SK-N-SH treated with all-trans-retinoic acid at 6 μM for 48 hours (cell line): ENCODE measurements around the gene LDB2.

Experiments used
- ATAC-seq: fragments of 200-7000 bp; cut with Tn5 transposase; 3 replicates; pipeline ENCODE4 v1.9.1; 2020; ENCODE audit warnings: mild to moderate bottlenecking, moderate library complexity
- ARNTL ChIP-seq: fragments of 450-650 bp; formaldehyde crosslinking; IDR thresholded peaks from 2 replicates; pipeline ENCODE4 v1.5.0; 2020; ENCODE audit warnings: low read depth, mild to moderate bottlenecking, moderate library complexity, borderline replicate concordance
- CREB5 ChIP-seq: fragments of 250-450 bp; sonication (Bioruptor Pico); IDR thresholded peaks from 2 replicates; pipeline ENCODE4 v1.5.1; 2020; ENCODE audit warnings: low read depth, mild to moderate bottlenecking, moderate library complexity
- CSRNP3 ChIP-seq: fragments of 250-450 bp; sonication (Bioruptor Pico); IDR thresholded peaks from 2 replicates; pipeline ENCODE4 v1.5.1; 2021; ENCODE audit warnings: mild to moderate bottlenecking, moderate library complexity
- ESRRG ChIP-seq: fragments of 250-450 bp; sonication (Bioruptor Pico); IDR thresholded peaks from 2 replicates; pipeline ENCODE4 v1.6.1; 2021; ENCODE audit warnings: mild to moderate bottlenecking
- ISL1 ChIP-seq: fragments of 250-450 bp; sonication (Bioruptor Pico); IDR thresholded peaks from 2 replicates; pipeline ENCODE4 v2.1.2; 2022; ENCODE audit warnings: mild to moderate bottlenecking, moderate library complexity
- OSR1 ChIP-seq: fragments of 250-450 bp; sonication (Bioruptor Pico); IDR thresholded peaks from 2 replicates; pipeline ENCODE4 v1.8.0; 2022; ENCODE audit warnings: moderate library complexity, mild to moderate bottlenecking, inconsistent platforms
- POU6F1 ChIP-seq: fragments of 250-450 bp; sonication (Bioruptor Pico); IDR thresholded peaks from 2 replicates; pipeline ENCODE4 v1.8.0; 2021; ENCODE audit warnings: low read depth, mild to moderate bottlenecking, moderate library complexity, borderline replicate concordance
- PPARA ChIP-seq: fragments of 250-450 bp; sonication (Bioruptor Pico); IDR thresholded peaks from 2 replicates; pipeline ENCODE4 v1.5.0; 2020; ENCODE audit warnings: mild to moderate bottlenecking, borderline replicate concordance
- RARB ChIP-seq: fragments of 250-450 bp; sonication (Bioruptor Pico); IDR thresholded peaks from 2 replicates; pipeline ENCODE4 v1.8.0; 2021; ENCODE audit warnings: mild to moderate bottlenecking, moderate library complexity
- TCF4 ChIP-seq: fragments of 250-450 bp; sonication (Bioruptor Pico); IDR thresholded peaks from 2 replicates; pipeline ENCODE4 v1.8.0; 2021; ENCODE audit warnings: mild to moderate bottlenecking, moderate library complexity, borderline replicate concordance
- TOX ChIP-seq: fragments of 250-450 bp; sonication (Bioruptor Pico); IDR thresholded peaks from 2 replicates; pipeline ENCODE4 v1.8.0; 2021; ENCODE audit warnings: mild to moderate bottlenecking, moderate library complexity, borderline replicate concordance
- TSHZ2 ChIP-seq: fragments of 250-450 bp; sonication (Bioruptor Pico); IDR thresholded peaks from 2 replicates; pipeline ENCODE4 v1.5.0; 2020; ENCODE audit warnings: mild to moderate bottlenecking, moderate library complexity
- ZC3H10 ChIP-seq: fragments of 250-450 bp; sonication (Bioruptor Pico); IDR thresholded peaks from 2 replicates; pipeline ENCODE4 v1.5.1; 2021; ENCODE audit warnings: mild to moderate bottlenecking, moderate library complexity
- ZFP3 ChIP-seq: fragments of 250-450 bp; sonication (Bioruptor Pico); IDR thresholded peaks from 2 replicates; pipeline ENCODE4 v1.5.0; 2020; ENCODE audit warnings: mild to moderate bottlenecking, moderate library complexity
- ZFP30 ChIP-seq: fragments of 450-650 bp; formaldehyde crosslinking; IDR thresholded peaks from 2 replicates; pipeline ENCODE4 v1.5.0; 2022; ENCODE audit warnings: mild to moderate bottlenecking, moderate library complexity
- ZNF70 ChIP-seq: fragments of 450-650 bp; formaldehyde crosslinking; IDR thresholded peaks from 2 replicates; pipeline ENCODE4 v1.5.0; 2020; ENCODE audit warnings: mild to moderate bottlenecking, moderate library complexity
- ZNF8 ChIP-seq: fragments of 450-650 bp; formaldehyde crosslinking; IDR thresholded peaks from 2 replicates; pipeline ENCODE4 v1.5.0; 2020; ENCODE audit warnings: mild to moderate bottlenecking, moderate library complexity

LDB2 gene

GRCh38 chr4:16887887-16888286, 10.6 kb downstream of the LDB2 start:
- no peak for ATAC-seq
- TF ChIP-seq ZNF8 (CRISPR knock-in tag) = no peak
- no peak for TF ChIP-seq POU6F1
- TF ChIP-seq ARNTL (CRISPR knock-in tag) = no peak
- TF ChIP-seq TOX (CRISPR knock-in tag) = no peak
- TF ChIP-seq CSRNP3 (CRISPR knock-in tag) = no peak
- no peak for TF ChIP-seq PPARA (CRISPR knock-in tag)
- TF ChIP-seq ZC3H10 = no peak
- no peak for TF ChIP-seq TCF4 (CRISPR knock-in tag)

- ATAC-seq = peak; percentile 44; the same call in 2 of the 3 replicates
- TF ChIP-seq RARB (CRISPR knock-in tag) (no peak), ESRRG (CRISPR knock-in tag) (no peak), CREB5 (CRISPR knock-in tag) (no peak), TSHZ2 (CRISPR knock-in tag) (no peak), OSR1 (CRISPR knock-in tag) (no peak), ZFP3 (CRISPR knock-in tag) (no peak)
Observed at GRCh38 chr4:16884673-16885460, 13.6 kb downstream of the LDB2 start.

- TF ChIP-seq CREB5 (CRISPR knock-in tag) (no peak), ZFP30 (CRISPR knock-in tag) (no peak), OSR1 (CRISPR knock-in tag) (no peak), ISL1 (CRISPR knock-in tag) (no peak), ZFP3 (CRISPR knock-in tag) (no peak), RARB (CRISPR knock-in tag) (no peak), TSHZ2 (CRISPR knock-in tag) (no peak), TOX (CRISPR knock-in tag) (no peak), ZNF70 (CRISPR knock-in tag) (no peak), ZC3H10 (no peak)
- no peak for ATAC-seq
Observed at GRCh38 chr4:16883806-16884205, 14.6 kb downstream of the LDB2 start.
